ENCODE results near the gene CD1E.
"Not testable (repeated sequence)": the region's sequence is repeated elsewhere in the genome, so short reads cannot be mapped to it uniquely, and the experiment has no call there.

CD1E gene

GRCh38 chr1:158353303-158354075, at the start of gene CD1E:
Gene CD1E (plus strand): TSS chr1:158353894. CDS start chr1:158353989, 95 bp downstream.
- no peak for DNase-seq

GRCh38 chr1:158310623-158311022, 43.1 kb upstream of the CD1E start:
- no peak for DNase-seq

- DNase-seq, result no peak
Observed at GRCh38 chr1:158311066-158311465, 42.6 kb upstream of the CD1E start.

GRCh38 chr1:158323866-158324265, 29.8 kb upstream of the CD1E start:
- no peak for DNase-seq

GRCh38 chr1:158324395-158324794, 29.3 kb upstream of the CD1E start:
- no peak for DNase-seq

- DNase-seq, result no peak
Observed at GRCh38 chr1:158327481-158327880, 26.2 kb upstream of the CD1E start.

- DNase-seq, result no peak
Observed at GRCh38 chr1:158328426-158328825, 25.3 kb upstream of the CD1E start.

- DNase-seq, result no peak
Observed at GRCh38 chr1:158329300-158329699, 24.4 kb upstream of the CD1E start.

GRCh38 chr1:158329733-158330132, 24.0 kb upstream of the CD1E start:
- DNase-seq, result no peak

- no peak for DNase-seq
Observed at GRCh38 chr1:158330391-158331105, 23.1 kb upstream of the CD1E start.

- DNase-seq, result no peak
Observed at GRCh38 chr1:158331106-158331425, 22.6 kb upstream of the CD1E start.

GRCh38 chr1:158331481-158332150, 22.1 kb upstream of the CD1E start, which contains the start of gene CD1B:
Gene CD1B (minus strand): TSS chr1:158331531. CDS start chr1:158331423, 108 bp downstream.
- no peak for DNase-seq

GRCh38 chr1:158333405-158334155, 20.1 kb upstream of the CD1E start:
- DNase-seq, result no peak

GRCh38 chr1:158334526-158335212, 19.0 kb upstream of the CD1E start:
- no peak for DNase-seq

- no peak for DNase-seq
Observed at GRCh38 chr1:158335213-158335532, 18.5 kb upstream of the CD1E start.

GRCh38 chr1:158336413-158336812, 17.3 kb upstream of the CD1E start:
- DNase-seq, result not testable (repeated sequence)

GRCh38 chr1:158348946-158349345, 4.7 kb upstream of the CD1E start:
- not testable (repeated sequence) for DNase-seq

GRCh38 chr1:158354255-158354654, 561 bp downstream of the CD1E start:
- DNase-seq, result no peak

- DNase-seq, result no peak
Observed at GRCh38 chr1:158355773-158356285, 2.1 kb downstream of the CD1E start.

GRCh38 chr1:158356616-158357015, 2.9 kb downstream of the CD1E start:
- no peak for DNase-seq

GRCh38 chr1:158357441-158357840, 3.7 kb downstream of the CD1E start:
- DNase-seq, result no peak

GRCh38 chr1:158362482-158362881, 8.8 kb downstream of the CD1E start:
- DNase-seq, result no peak
